Measurements from ENCODE around the gene RPS13. TPM values are rescaled to one million over a fixed set of nuclear protein-coding genes. Genes with fewer than 3 reads are reported as not detected.
"Not testable (repeated sequence)": the region's sequence is repeated elsewhere in the genome, so short reads cannot be mapped to it uniquely, and the experiment has no call there.

Gene RPS13
- 966 and 1,026 TPM in 2 replicates for total RNA-seq
- long read RNA-seq, transcript RPS13-202 (6 exons, 646 nt): major isoform, 389 of 411 reads
- long read RNA-seq, partial matches to known transcripts: 1 of 411 reads
- long read RNA-seq, other reads (novel, unspliced or antisense): 19 of 411 reads

GRCh38 chr11:17077520-17078401 lies at the start of gene RPS13:
RPS13 (minus strand) TSS chr11:17077667; CDS start chr11:17077641, 26 bp downstream.
- Mint-ChIP-seq H3K4me1 (ENCODE audit: low read depth) (peaks cover 20% of the 10 kb centered on the region), H3K4me3 (ENCODE audit: low read depth) (peak within 1 kb of the TSS; percentile 99), H3K36me3 (ENCODE audit: insufficient read depth) (peaks cover 19% of the 10 kb centered on the region), H3K27me3 (no peaks in the 10 kb centered on the region), H3K9me3 (ENCODE audit: low read depth) (no peaks in the 10 kb centered on the region), H3K27ac (peak within 1 kb of the TSS; percentile 98)
- peak; percentile 86 for DNase-seq (ENCODE audit: low spot score, unreplicated experiment)
- TF ChIP-seq CTCF (IDR thresholded peaks at IDR 0.05; ENCODE audit: unreplicated experiment): no peak

GRCh38 chr11:17121981-17122380 lies 44.5 kb upstream of the RPS13 start:
- Mint-ChIP-seq H3K4me3 (ENCODE audit: low read depth) (no peak overlapping the region), H3K27ac (no peak overlapping the region), H3K4me1 (ENCODE audit: low read depth) (peaks cover 4% of the 10 kb centered on the region), H3K36me3 (ENCODE audit: insufficient read depth) (peaks cover 22% of the 10 kb centered on the region), H3K27me3 (no peaks in the 10 kb centered on the region), H3K9me3 (ENCODE audit: low read depth) (no peaks in the 10 kb centered on the region)
- no peak for TF ChIP-seq CTCF (IDR thresholded peaks at IDR 0.05; ENCODE audit: unreplicated experiment)
- no peak for DNase-seq (ENCODE audit: low spot score, unreplicated experiment)

- DNase-seq (ENCODE audit: low spot score, unreplicated experiment): no peak
- Mint-ChIP-seq H3K27me3 (no peaks in the 10 kb centered on the region), H3K9me3 (ENCODE audit: low read depth) (no peaks in the 10 kb centered on the region), H3K27ac (no peak overlapping the region), H3K4me1 (ENCODE audit: low read depth) (no peaks in the 10 kb centered on the region), H3K36me3 (ENCODE audit: insufficient read depth) (peaks cover 26% of the 10 kb centered on the region), H3K4me3 (ENCODE audit: low read depth) (no peak overlapping the region)
- TF ChIP-seq CTCF (IDR thresholded peaks at IDR 0.05; ENCODE audit: unreplicated experiment): no peak
These were observed 39.8 kb upstream of the RPS13 start for GRCh38 chr11:17117262-17117661.

- Mint-ChIP-seq H3K9me3 (ENCODE audit: low read depth) (no peaks in the 10 kb centered on the region), H3K4me3 (ENCODE audit: low read depth) (no peak overlapping the region), H3K27ac (peak overlapping the region; percentile 35), H3K4me1 (ENCODE audit: low read depth) (no peaks in the 10 kb centered on the region), H3K27me3 (no peaks in the 10 kb centered on the region), H3K36me3 (ENCODE audit: insufficient read depth) (peaks cover 23% of the 10 kb centered on the region)
- no peak for DNase-seq (ENCODE audit: low spot score, unreplicated experiment)
- TF ChIP-seq CTCF (IDR thresholded peaks at IDR 0.05; ENCODE audit: unreplicated experiment): no peak
These were observed 38.6 kb upstream of the RPS13 start for GRCh38 chr11:17116117-17116516.

GRCh38 chr11:17107745-17108144 lies 30.3 kb upstream of the RPS13 start:
- not testable (repeated sequence) for H3K27ac Mint-ChIP-seq; H3K9me3 Mint-ChIP-seq (ENCODE audit: low read depth); DNase-seq (ENCODE audit: low spot score, unreplicated experiment); H3K4me3 Mint-ChIP-seq (ENCODE audit: low read depth); H3K27me3 Mint-ChIP-seq; H3K4me1 Mint-ChIP-seq (ENCODE audit: low read depth)
- H3K36me3 Mint-ChIP-seq (ENCODE audit: insufficient read depth): peaks cover 22% of the 10 kb centered on the region
- peak; percentile 60 for TF ChIP-seq CTCF (IDR thresholded peaks at IDR 0.05; ENCODE audit: unreplicated experiment)

GRCh38 chr11:17105404-17106040 lies 28.1 kb upstream of the RPS13 start:
- not testable (repeated sequence) for DNase-seq (ENCODE audit: low spot score, unreplicated experiment); H3K27me3 Mint-ChIP-seq; H3K4me1 Mint-ChIP-seq (ENCODE audit: low read depth); H3K4me3 Mint-ChIP-seq (ENCODE audit: low read depth); H3K9me3 Mint-ChIP-seq (ENCODE audit: low read depth)
- Mint-ChIP-seq H3K36me3 (ENCODE audit: insufficient read depth) (peaks cover 21% of the 10 kb centered on the region), H3K27ac (peak overlapping the region; percentile 14)
